OCI-LY3 (cell line): ENCODE measurements around the gene IL1RAP.

Source experiments
- CTCF ChIP-seq: fragments of 200-600, 300-600 bp; sonication (generic); IDR thresholded peaks from 2 replicates; pipeline ENCODE4 v1.5.1; 2014; ENCODE audit warnings: antibody characterized with exemption, low read length, low read depth
- EZH2phosphoT487 ChIP-seq: fragments of 200-600 bp; shearing (Covaris generic); IDR thresholded peaks from 2 replicates; pipeline ENCODE4 v1.6.1; 2018; ENCODE audit warnings: antibody characterized with exemption, mixed run types, low read depth

GRCh38 chr3:190701096-190701532 is 187.2 kb downstream of the IL1RAP start:
- TF ChIP-seq CTCF (peak; percentile 80), EZH2phosphoT487 (no peak)
